ENCODE measurements around the gene BANK1.

BANK1 gene

GRCh38 chr4:101790521-101791181 is at the start of gene BANK1:
Gene BANK1 (plus strand): TSS chr4:101790730. CDS start chr4:101790881, 151 bp downstream.
- no peak for FAIRE-seq

GRCh38 chr4:101753721-101754120 is 36.8 kb upstream of the BANK1 start:
- FAIRE-seq: no peak

GRCh38 chr4:101756181-101756580 is 34.3 kb upstream of the BANK1 start:
- no peak for FAIRE-seq

DNA sequence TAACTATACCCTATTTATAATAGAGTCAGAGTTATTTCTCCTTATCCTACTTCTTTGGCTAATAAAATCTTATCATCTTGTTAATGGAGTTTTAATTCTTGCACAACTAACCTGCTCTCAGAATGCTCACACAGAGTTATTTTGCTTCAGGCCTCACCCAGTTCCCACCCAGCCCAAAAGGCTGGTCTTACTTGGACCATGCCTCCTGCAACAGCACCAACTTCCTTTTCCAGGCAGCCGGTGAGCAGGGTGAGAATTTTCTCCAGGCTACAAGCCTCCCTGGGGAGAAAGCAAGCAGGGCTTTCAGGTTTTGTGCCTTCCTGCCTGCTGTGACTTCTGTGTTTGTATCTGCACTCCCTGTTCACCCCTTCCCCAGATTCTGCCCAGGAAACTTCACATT is 29.1 kb upstream of the BANK1 start:
- FAIRE-seq: no peak

GRCh38 chr4:101762025-101762424 is 28.5 kb upstream of the BANK1 start:
- no peak for FAIRE-seq

GRCh38 chr4:101762534-101762933 is 28.0 kb upstream of the BANK1 start:
- no peak for FAIRE-seq

DNA sequence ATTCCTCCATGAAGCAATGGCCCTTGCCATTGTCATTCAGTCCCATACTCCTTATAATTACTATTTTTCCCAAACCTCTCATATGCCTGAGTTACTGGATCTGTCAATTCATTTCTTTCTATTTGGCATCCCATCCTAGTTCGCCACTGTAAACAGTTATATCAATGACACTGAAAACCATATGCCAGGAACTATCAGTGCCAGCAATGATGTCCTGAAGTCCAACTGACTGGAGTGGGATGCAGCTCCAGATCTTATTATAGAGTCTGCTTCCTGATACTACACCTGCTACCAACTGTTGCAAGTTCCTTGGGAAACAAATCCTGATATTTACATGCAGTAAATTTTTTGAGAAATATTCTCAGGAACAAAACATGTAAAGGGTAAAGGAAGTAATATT is 27.0 kb upstream of the BANK1 start:
- no peak for FAIRE-seq

GRCh38 chr4:101774807-101775206 is 15.7 kb upstream of the BANK1 start:
- FAIRE-seq: no peak

- FAIRE-seq: no peak
Measured at GRCh38 chr4:101777431-101777830, 13.1 kb upstream of the BANK1 start.

DNA sequence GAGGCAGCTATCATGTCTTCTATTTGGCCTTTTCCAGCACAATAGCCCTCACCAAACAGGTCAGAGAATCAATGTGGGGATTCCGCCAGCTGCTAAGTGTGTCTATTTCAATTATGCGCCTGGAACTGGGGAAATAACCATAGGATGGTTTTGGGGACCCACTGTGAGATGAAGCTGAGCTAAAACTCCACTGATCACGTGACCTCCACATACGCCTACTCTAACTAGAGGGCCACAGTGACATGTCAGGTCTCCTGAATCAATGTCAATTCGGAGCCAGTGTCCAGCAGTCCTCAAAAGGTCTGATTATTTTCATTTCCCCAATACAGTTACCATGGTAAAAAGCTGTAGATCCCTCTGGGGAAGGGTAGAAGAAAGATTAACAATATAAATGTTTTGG is 10.2 kb upstream of the BANK1 start:
- no peak for FAIRE-seq

DNA sequence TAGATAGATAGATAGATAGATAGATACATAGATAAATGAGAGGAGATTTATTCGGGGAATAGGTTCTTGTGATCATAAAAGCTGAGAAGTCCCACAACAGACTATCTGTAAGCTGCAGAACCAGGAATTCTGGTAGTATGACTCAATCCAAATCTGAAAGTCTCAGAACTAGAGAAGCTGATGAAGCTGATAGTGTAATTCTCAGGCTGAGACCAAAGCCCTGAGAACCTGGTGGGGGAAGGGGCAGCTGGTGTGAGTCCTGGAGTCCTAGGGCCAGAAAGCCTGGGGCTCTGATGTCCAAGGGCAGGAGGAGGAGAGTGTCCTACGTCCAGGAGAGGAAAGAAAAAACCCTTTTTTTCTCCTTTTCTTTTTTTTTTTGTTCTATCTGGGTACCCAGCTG is 8.0 kb upstream of the BANK1 start:
- no peak for FAIRE-seq

DNA sequence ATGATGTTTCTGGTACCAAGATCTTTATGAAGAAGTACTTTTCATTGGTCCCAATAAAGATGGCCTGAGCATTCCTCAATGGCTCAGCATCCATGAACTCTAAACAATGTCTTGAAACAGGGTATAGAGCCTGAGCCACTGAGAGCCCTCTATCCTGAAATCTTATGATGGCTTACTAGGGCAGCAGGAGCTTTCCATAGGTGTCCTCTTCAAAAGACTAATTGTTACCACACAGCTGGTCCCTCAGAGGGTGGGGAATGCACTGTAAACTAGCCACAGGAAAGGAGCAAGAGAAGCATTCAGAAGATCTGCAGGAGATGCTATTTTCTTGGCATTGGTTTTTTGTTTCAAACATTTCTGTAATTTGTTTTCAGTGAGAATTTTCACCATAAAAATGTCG is 5.6 kb upstream of the BANK1 start:
- no peak for FAIRE-seq

GRCh38 chr4:101785486-101785885 is 5.0 kb upstream of the BANK1 start:
- FAIRE-seq: no peak

GRCh38 chr4:101787701-101788316 is 2.7 kb upstream of the BANK1 start:
- FAIRE-seq: no peak

- no peak for FAIRE-seq
Measured at GRCh38 chr4:101791182-101791558, 640 bp downstream of the BANK1 start.

DNA sequence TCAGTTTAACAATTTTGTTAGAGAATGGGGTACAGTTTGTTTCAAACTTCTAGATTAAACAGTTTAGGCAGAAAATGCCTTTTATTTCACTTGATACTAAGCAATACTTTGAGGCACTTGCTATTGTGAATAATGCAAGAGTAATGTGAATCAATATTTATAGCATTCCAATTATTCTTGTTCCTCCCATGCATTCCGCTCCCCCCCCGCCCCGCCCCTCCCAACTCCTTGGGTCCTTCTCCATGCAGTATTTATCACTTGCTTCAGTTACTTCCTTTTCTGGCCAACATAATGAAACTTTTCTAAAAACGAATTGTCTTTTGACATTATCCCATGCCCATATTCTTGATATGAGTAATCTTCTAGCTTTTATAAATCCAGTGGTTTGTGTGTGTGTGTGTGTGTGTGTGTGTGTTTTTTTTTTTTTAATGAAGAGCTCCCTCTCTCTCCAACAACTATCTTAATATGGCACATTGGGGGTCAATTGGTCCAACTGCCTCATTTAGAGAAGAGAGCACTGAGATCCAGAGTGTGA is 1.6 kb downstream of the BANK1 start:
- FAIRE-seq: no peak

- FAIRE-seq: no peak
Measured at GRCh38 chr4:101793397-101793796, 2.9 kb downstream of the BANK1 start.

- no peak for FAIRE-seq
Measured at GRCh38 chr4:101794806-101795205, 4.3 kb downstream of the BANK1 start.

DNA sequence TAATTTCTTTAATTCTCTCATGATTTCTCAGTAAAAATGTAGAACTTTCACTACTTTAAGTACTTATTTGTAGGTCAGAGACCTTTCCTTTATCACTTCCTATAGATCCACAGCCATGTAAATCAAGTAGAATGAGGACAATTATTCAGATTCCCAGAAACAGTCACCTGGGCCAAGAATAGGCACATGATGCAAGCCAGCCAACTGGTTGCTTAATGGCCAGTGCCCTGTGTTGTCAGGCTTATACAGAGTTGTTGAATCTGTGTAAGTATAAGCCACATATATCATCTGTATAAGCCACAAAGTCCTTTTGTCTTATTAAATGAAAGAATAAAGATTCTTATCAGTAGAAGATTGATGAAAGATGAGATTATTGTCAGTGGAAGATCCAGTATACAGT is 5.2 kb downstream of the BANK1 start:
- no peak for FAIRE-seq

DNA sequence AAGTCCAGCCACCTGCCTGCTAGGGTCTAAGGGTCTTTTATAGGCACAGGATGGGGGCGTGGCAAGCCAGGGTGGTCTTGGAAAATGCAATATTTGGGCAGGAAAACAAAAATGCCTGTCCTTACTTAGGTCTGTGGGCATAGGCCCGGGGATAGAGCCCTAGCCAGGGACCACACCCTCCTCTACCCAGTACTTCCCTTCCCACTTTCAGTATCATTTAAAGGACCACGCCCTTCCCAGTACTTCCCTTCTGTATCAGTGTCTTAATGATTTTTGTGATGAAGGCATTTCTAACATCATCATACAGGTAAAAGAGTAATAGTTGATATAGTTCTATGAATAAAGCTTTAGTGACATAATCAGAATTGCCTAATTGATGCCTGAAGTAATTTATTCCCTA is 11.4 kb downstream of the BANK1 start:
- FAIRE-seq: no peak

DNA sequence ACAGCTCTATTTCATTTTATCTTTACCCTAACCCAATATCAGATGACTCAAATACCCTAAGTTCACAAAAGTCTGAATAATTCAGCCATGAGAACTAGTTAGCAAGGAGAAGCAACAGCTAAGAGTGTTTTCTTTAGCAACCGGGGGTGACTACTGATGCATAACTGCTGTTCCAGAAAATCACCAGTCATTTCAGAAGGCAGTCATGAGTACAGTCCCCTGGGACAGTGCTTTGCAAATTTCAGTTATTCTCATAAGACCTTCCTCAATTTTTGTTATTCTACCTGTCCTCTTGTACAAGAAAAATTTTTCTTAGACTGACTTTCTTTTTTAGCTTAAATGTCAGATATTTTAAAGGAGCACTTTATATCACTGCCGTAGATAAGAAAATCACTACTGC is 16.4 kb downstream of the BANK1 start:
- no peak for FAIRE-seq

DNA sequence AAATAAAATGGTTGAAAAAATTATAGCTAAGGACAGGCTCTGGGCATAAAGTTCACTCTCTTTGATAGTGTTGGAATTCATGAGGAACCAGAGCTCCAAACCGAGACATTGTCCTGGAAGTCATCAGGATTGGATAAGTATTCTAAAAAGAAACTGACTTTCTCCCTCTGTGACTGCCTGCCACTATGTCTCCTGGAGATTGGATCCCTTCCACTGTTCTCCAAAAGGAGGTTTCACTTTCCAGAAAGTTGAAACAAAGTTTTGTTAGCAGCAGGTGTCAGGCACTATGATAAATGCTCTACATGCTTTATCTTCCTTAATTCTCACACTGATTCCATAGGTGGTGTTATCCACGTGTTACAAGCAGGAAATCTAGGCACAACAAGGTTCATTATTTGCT is 16.8 kb downstream of the BANK1 start:
- no peak for FAIRE-seq

DNA sequence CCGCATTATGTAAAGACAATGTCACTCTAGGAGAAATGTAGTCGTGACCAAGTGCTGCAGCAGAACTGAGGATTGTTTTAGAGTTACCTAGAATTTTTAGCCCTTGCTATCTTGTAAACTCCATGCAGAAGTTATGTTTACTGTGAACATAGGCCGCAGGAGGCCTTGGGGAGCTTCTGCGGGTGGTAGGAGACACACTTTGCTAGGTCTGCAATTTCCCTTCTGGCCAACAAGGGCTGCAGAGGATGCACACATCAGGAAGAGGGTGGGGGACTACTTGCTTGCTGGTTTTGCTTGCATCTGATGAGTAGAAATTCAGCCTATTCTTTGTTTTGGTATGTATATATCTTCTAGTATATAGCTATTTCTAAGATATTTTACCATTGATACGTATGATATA is 23.1 kb downstream of the BANK1 start:
- no peak for FAIRE-seq

DNA sequence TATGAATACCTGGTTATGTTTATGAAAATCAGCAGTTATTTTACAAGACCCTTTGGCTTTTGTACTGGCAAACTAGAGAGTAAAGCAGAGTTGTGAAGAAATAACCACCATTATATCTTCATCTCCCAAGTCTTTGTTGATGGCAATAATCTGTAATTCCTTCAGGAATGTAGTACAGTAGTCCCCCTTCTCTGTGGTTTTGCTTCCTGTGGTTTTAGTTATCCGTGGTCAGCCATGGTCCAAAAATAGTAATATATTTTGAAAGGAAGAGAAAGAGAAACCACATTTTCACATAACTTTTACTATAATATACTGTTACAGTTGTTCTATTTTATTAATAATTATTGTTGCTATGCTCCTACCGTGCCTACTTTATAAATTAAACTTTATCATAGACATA is 27.8 kb downstream of the BANK1 start:
- FAIRE-seq: no peak

GRCh38 chr4:101823864-101824263 is 33.3 kb downstream of the BANK1 start:
- no peak for FAIRE-seq
